GM19438 (cell line): ENCODE results near the gene ELL2.
"Not testable (repeated sequence)": the region's sequence is repeated elsewhere in the genome, so short reads cannot be mapped to it uniquely, and the experiment has no call there.

Experiments
- ATAC-seq: cut with Tn5 transposase; IDR thresholded peaks from one replicate; pipeline ENCODE4 v1.9.1; 2021; ENCODE audit warnings: low read depth; ENCODE audit not compliant: unreplicated experiment

ELL2 gene

GRCh38 chr5:95913663-95914062, 48.0 kb downstream of the ELL2 start:
- ATAC-seq = no peak

- ATAC-seq = no peak
These were observed 49.6 kb downstream of the ELL2 start for GRCh38 chr5:95912029-95912428.

- no peak for ATAC-seq
These were observed 51.1 kb downstream of the ELL2 start for GRCh38 chr5:95910521-95910920.

GRCh38 chr5:95909738-95910137, 51.9 kb downstream of the ELL2 start:
- no peak for ATAC-seq

GRCh38 chr5:95908799-95909198, 52.9 kb downstream of the ELL2 start:
- no peak for ATAC-seq

- ATAC-seq = no peak
These were observed 53.6 kb downstream of the ELL2 start for GRCh38 chr5:95907740-95908706.

GRCh38 chr5:95907067-95907705, 54.5 kb downstream of the ELL2 start:
- ATAC-seq = no peak

- not testable (repeated sequence) for ATAC-seq
These were observed 55.3 kb downstream of the ELL2 start for GRCh38 chr5:95906398-95906797.

GRCh38 chr5:95904827-95905226, 56.8 kb downstream of the ELL2 start:
- no peak for ATAC-seq

GRCh38 chr5:95903838-95904237, 57.8 kb downstream of the ELL2 start:
- ATAC-seq = no peak

GRCh38 chr5:95901676-95902627, 59.7 kb downstream of the ELL2 start:
- ATAC-seq = no peak

GRCh38 chr5:95900383-95900958, 61.2 kb downstream of the ELL2 start:
- ATAC-seq = no peak

- ATAC-seq = no peak
These were observed 61.8 kb downstream of the ELL2 start for GRCh38 chr5:95899829-95900228.

GRCh38 chr5:95899006-95899405, 62.6 kb downstream of the ELL2 start:
- no peak for ATAC-seq

GRCh38 chr5:95895771-95896170, 65.9 kb downstream of the ELL2 start:
- ATAC-seq = no peak

- no peak for ATAC-seq
These were observed 66.4 kb downstream of the ELL2 start for GRCh38 chr5:95895251-95895650.

- peak; percentile 68 for ATAC-seq
These were observed 68.8 kb downstream of the ELL2 start for GRCh38 chr5:95892784-95893354.

- no peak for ATAC-seq
These were observed 70.2 kb downstream of the ELL2 start for GRCh38 chr5:95891499-95891898.

GRCh38 chr5:95889076-95889475, 72.6 kb downstream of the ELL2 start:
- ATAC-seq = no peak

GRCh38 chr5:95887977-95888376, 73.7 kb downstream of the ELL2 start:
- no peak for ATAC-seq
